Nephron progenitor cell (in vitro differentiated cells): ENCODE measurements around the gene MAGI2.

Experiments used
- DNase-seq: peaks from one replicate; pipeline ENCODE4 v3.0.0; 2021
- H3K27ac Mint-ChIP-seq: 2 replicates; pipeline ENCODE4 v1.8.0; 2021; ENCODE audit warnings: mild to moderate bottlenecking, moderate library complexity, mixed read lengths
- H3K27me3 Mint-ChIP-seq: 2 replicates; pipeline ENCODE4 v1.8.0; 2021; ENCODE audit warnings: mild to moderate bottlenecking, low read depth, mixed read lengths; ENCODE audit not compliant: poor library complexity
- H3K36me3 Mint-ChIP-seq: 2 replicates; pipeline ENCODE4 v1.8.0; 2021; ENCODE audit warnings: low read depth, mixed read lengths
- H3K4me1 Mint-ChIP-seq: 2 replicates; pipeline ENCODE4 v1.8.0; 2021; ENCODE audit warnings: mixed read lengths
- H3K4me3 Mint-ChIP-seq: 2 replicates; pipeline ENCODE4 v1.8.0; 2021; ENCODE audit warnings: mild to moderate bottlenecking, moderate library complexity, mixed read lengths
- H3K9me3 Mint-ChIP-seq: 2 replicates; pipeline ENCODE4 v1.8.0; 2021; ENCODE audit warnings: mild to moderate bottlenecking, moderate library complexity, mixed read lengths
- TF ChIP-seq, protein P1 (sequence below): fragments of 200-600 bp; sonication (generic); IDR thresholded peaks from 2 replicates; pipeline ENCODE4 v1.5.0; 2021; ENCODE audit warnings: antibody characterized with exemption

The MAGI2 gene

DNA sequence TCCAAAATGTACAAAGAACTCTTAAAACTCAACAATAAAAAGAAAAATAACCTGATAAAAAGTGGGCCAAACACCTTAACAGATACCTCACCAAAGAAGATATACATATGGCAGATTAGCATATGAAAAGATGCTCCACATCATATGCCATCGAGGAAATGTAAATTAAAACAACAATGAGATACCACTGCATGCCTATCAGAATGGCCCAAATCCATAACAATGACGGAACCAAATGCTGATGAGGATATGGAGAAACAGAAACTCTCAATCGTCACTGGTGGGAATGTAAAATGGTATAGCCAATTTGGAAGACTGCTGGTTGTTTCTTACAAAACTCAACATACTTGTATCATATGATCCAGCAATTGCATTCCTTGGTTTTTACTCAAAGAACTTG lies 1335.0 kb downstream of the MAGI2 start:
- TF ChIP-seq, protein P1, sequence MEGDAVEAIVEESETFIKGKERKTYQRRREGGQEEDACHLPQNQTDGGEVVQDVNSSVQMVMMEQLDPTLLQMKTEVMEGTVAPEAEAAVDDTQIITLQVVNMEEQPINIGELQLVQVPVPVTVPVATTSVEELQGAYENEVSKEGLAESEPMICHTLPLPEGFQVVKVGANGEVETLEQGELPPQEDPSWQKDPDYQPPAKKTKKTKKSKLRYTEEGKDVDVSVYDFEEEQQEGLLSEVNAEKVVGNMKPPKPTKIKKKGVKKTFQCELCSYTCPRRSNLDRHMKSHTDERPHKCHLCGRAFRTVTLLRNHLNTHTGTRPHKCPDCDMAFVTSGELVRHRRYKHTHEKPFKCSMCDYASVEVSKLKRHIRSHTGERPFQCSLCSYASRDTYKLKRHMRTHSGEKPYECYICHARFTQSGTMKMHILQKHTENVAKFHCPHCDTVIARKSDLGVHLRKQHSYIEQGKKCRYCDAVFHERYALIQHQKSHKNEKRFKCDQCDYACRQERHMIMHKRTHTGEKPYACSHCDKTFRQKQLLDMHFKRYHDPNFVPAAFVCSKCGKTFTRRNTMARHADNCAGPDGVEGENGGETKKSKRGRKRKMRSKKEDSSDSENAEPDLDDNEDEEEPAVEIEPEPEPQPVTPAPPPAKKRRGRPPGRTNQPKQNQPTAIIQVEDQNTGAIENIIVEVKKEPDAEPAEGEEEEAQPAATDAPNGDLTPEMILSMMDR, result no peak
- Mint-ChIP-seq H3K27ac (no peak overlapping the region), H3K9me3 (no peaks in the 10 kb centered on the region), H3K4me1 (no peaks in the 10 kb centered on the region), H3K36me3 (no peaks in the 10 kb centered on the region), H3K4me3 (no peak overlapping the region), H3K27me3 (no peaks in the 10 kb centered on the region)
- no peak for DNase-seq

DNA sequence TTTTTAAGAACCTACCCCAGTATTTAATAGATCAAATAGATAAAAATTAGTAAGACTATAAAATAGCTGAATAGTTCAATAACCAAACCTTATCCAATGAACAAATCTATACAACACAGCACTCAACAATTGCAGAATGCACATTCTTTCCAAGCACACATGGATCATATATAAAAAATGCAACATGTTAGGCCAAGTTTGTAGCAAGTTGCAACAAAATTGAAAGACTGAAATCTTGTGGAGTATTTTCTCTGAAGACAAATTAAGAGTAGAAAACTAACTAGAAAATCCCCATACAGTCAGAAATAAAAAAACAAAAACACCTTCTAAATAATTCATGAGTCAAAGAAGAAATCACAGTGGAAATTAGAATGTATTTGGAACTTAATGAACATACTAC lies 1337.6 kb downstream of the MAGI2 start:
- no peak overlapping the region for H3K4me3 Mint-ChIP-seq
- TF ChIP-seq, protein P1, result no peak
- no peak overlapping the region for H3K27ac Mint-ChIP-seq
- no peaks in the 10 kb centered on the region for H3K9me3 Mint-ChIP-seq
- no peak for DNase-seq
- peaks cover 5% of the 10 kb centered on the region for H3K4me1 Mint-ChIP-seq
- H3K27me3 Mint-ChIP-seq, result no peaks in the 10 kb centered on the region
- no peaks in the 10 kb centered on the region for H3K36me3 Mint-ChIP-seq

DNA sequence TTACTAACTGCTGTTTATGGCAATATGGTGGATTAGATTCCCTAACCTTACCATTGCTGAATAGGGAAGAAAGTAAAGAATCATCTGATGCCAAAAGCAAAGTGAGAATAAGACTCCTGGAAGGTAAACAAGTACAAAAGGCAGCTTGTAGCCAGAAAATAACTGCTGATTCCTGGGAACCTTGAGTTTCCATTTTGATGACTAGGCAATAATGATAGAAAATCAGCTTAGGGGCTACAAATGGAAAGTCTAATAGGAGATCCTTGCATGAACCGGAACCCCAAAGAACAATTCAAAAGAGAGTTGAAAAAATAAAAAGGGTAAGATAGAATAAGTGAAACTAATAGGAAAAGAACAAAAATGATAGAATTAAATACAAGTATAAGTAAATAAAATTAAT lies 1338.5 kb downstream of the MAGI2 start:
- H3K4me1 Mint-ChIP-seq, result peaks cover 5% of the 10 kb centered on the region
- no peaks in the 10 kb centered on the region for H3K36me3 Mint-ChIP-seq
- no peak overlapping the region for H3K27ac Mint-ChIP-seq
- DNase-seq, result no peak
- TF ChIP-seq, protein P1, result no peak
- H3K9me3 Mint-ChIP-seq, result no peaks in the 10 kb centered on the region
- H3K4me3 Mint-ChIP-seq, result no peak overlapping the region
- no peaks in the 10 kb centered on the region for H3K27me3 Mint-ChIP-seq

DNA sequence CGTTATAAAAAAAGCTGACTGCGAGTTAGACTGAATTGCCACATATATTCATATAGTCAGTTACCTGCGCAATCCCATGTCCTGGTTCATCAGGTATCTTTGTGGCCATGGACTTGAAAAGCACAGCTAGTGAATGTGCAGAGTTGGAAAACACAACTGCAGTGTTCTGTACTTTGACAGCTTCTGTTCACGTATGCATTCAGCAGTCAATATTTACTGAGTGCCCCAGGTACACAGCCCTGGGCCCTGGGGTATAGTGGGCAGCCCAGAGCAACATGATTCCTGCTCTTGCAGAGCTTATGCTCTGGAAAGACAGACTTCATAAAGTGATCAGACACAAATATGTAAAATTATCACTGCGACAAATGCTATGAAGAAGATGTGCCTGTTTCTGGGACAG lies 1341.0 kb downstream of the MAGI2 start:
- TF ChIP-seq, protein P1, result no peak
- no peak for DNase-seq
- H3K4me3 Mint-ChIP-seq, result no peak overlapping the region
- H3K9me3 Mint-ChIP-seq, result peaks cover 11% of the 10 kb centered on the region
- H3K27me3 Mint-ChIP-seq, result no peaks in the 10 kb centered on the region
- peaks cover 5% of the 10 kb centered on the region for H3K4me1 Mint-ChIP-seq
- H3K27ac Mint-ChIP-seq, result no peak overlapping the region
- no peaks in the 10 kb centered on the region for H3K36me3 Mint-ChIP-seq

DNA sequence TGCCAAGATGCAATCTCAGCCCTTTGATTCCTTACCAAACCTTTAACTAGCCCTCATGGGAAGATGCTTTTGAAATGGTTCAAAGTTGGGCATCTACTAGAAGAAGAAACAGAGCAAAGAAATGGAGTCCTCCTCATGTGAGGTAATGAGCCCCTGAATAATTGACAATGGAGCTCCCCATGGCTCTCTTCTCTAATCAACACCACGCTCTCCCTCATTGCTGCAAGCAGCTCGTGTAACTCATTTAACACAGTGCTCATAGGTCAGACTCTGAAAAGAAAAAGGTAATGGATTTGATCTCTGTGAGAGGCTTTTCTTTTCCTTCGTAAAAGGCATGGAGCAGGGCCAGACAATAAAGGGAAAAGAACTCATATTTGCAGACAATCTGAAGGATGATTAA lies 1342.1 kb downstream of the MAGI2 start:
- H3K4me1 Mint-ChIP-seq, result peaks cover 5% of the 10 kb centered on the region
- no peak overlapping the region for H3K4me3 Mint-ChIP-seq
- H3K27me3 Mint-ChIP-seq, result no peaks in the 10 kb centered on the region
- no peak for DNase-seq
- no peaks in the 10 kb centered on the region for H3K36me3 Mint-ChIP-seq
- no peak overlapping the region for H3K27ac Mint-ChIP-seq
- TF ChIP-seq, protein P1, result no peak
- peaks cover 21% of the 10 kb centered on the region for H3K9me3 Mint-ChIP-seq

DNA sequence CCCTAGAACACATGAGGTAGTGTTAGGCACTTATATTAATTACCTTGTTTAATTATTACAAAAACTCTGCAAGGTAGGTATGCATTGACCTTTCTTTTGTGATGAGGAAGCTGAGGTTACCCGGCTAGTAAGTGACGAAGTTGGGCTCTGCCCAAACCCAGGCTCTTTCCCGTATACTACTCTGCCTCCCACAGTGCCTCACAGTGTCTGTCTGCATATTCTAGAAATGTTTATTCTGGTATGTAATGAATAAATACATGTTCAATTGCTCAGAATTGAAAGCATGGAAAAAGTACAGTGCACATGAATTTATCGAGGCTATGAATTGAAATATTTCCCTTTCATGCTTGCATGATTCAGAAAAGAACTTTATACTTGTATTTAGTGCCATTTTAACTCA lies 1350.0 kb downstream of the MAGI2 start:
- Mint-ChIP-seq H3K36me3 (no peaks in the 10 kb centered on the region), H3K27me3 (peaks cover 7% of the 10 kb centered on the region), H3K4me1 (peaks cover 5% of the 10 kb centered on the region), H3K27ac (no peak overlapping the region), H3K9me3 (peaks cover 19% of the 10 kb centered on the region), H3K4me3 (no peak overlapping the region)
- no peak for DNase-seq
- TF ChIP-seq, protein P1, result no peak
